M059J (cell line): ENCODE results near the gene FOXE3. TPM values are rescaled to one million over a fixed set of nuclear protein-coding genes. Genes with fewer than 3 reads are reported as not detected.

ENCODE experiments used
- DNase-seq: peaks from one replicate; pipeline ENCODE4 v3.0.0-alpha.2; 2012; ENCODE audit warnings: low read depth
- total RNA-seq: library from RNA; depleted of rRNA; stranded (reverse); fragments of >200 nt; shearing (Covaris generic); gene quantifications from 2 replicates; pipeline ENCODE4 v1.2.3, GENCODE V29; 2014; rRNA removed

FOXE3 gene
- not detected in 2 replicates for total RNA-seq

- DNase-seq = no peak
These were observed at the start of gene FOXE3 for GRCh38 chr1:47415728-47416318. Gene FOXE3, plus strand, starts transcription at chr1:47416285. Its CDS starts 31 bp downstream, at chr1:47416316.

- DNase-seq = no peak
These were observed 48.4 kb upstream of the FOXE3 start for GRCh38 chr1:47367651-47368050.

- DNase-seq = no peak
These were observed 45.0 kb upstream of the FOXE3 start for GRCh38 chr1:47371016-47371517.

- no peak for DNase-seq
These were observed 41.6 kb upstream of the FOXE3 start for GRCh38 chr1:47374501-47374900.

- DNase-seq = no peak
These were observed 37.9 kb upstream of the FOXE3 start for GRCh38 chr1:47378147-47378546.

GRCh38 chr1:47380699-47381098 lies 35.4 kb upstream of the FOXE3 start:
- no peak for DNase-seq

- no peak for DNase-seq
These were observed 33.6 kb upstream of the FOXE3 start for GRCh38 chr1:47382399-47382983.

GRCh38 chr1:47384083-47384482 lies 32.0 kb upstream of the FOXE3 start:
- DNase-seq = no peak

GRCh38 chr1:47385020-47385419 lies 31.1 kb upstream of the FOXE3 start:
- DNase-seq = no peak

- DNase-seq = no peak
These were observed 29.8 kb upstream of the FOXE3 start for GRCh38 chr1:47386268-47386667.

GRCh38 chr1:47388030-47388890 lies 27.8 kb upstream of the FOXE3 start:
- DNase-seq = no peak

GRCh38 chr1:47388891-47389238 lies 27.2 kb upstream of the FOXE3 start:
- peak; percentile 69 for DNase-seq

GRCh38 chr1:47389731-47390130 lies 26.4 kb upstream of the FOXE3 start:
- DNase-seq = no peak

- no peak for DNase-seq
These were observed 25.2 kb upstream of the FOXE3 start for GRCh38 chr1:47390843-47391242.

- DNase-seq = no peak
These were observed 22.9 kb upstream of the FOXE3 start for GRCh38 chr1:47393141-47393540.

- no peak for DNase-seq
These were observed 20.7 kb upstream of the FOXE3 start for GRCh38 chr1:47395433-47395832.

GRCh38 chr1:47396671-47397196 lies 19.4 kb upstream of the FOXE3 start:
- no peak for DNase-seq

GRCh38 chr1:47399138-47399845 lies 16.8 kb upstream of the FOXE3 start:
- no peak for DNase-seq

- no peak for DNase-seq
These were observed 16.3 kb upstream of the FOXE3 start for GRCh38 chr1:47399846-47400155.

GRCh38 chr1:47401761-47402160 lies 14.3 kb upstream of the FOXE3 start:
- DNase-seq = no peak

GRCh38 chr1:47402591-47402990 lies 13.5 kb upstream of the FOXE3 start:
- no peak for DNase-seq

GRCh38 chr1:47403321-47403910 lies 12.7 kb upstream of the FOXE3 start:
- no peak for DNase-seq
